ENCODE measurements around the gene ETV5. TPM values are rescaled to one million over a fixed set of nuclear protein-coding genes. Genes with fewer than 3 reads are reported as not detected.

ETV5 gene
- total RNA-seq, 1 donor from 2014 or later: 9.9 TPM

GRCh38 chr3:186123012-186123411 lies 14.1 kb upstream of the ETV5 start:
- DNase-seq (ENCODE audit: low spot score): no peak

GRCh38 chr3:186121968-186122367 lies 13.1 kb upstream of the ETV5 start:
- no peak for DNase-seq (ENCODE audit: low spot score)

GRCh38 chr3:186121278-186121677 lies 12.4 kb upstream of the ETV5 start:
- no peak for DNase-seq (ENCODE audit: low spot score)

- no peak for DNase-seq (ENCODE audit: low spot score)
These were observed 10.6 kb upstream of the ETV5 start for GRCh38 chr3:186119499-186119898.

GRCh38 chr3:186118692-186119091 lies 9.8 kb upstream of the ETV5 start:
- no peak for DNase-seq (ENCODE audit: low spot score)

GRCh38 chr3:186117521-186118134 lies 8.7 kb upstream of the ETV5 start:
- DNase-seq (ENCODE audit: low spot score): no peak

- peak; percentile 44 for DNase-seq (ENCODE audit: low spot score)
These were observed 6.5 kb upstream of the ETV5 start for GRCh38 chr3:186115239-186115996.

GRCh38 chr3:186110975-186111974 lies 2.4 kb upstream of the ETV5 start:
- peak; percentile 15 for DNase-seq (ENCODE audit: low spot score)

GRCh38 chr3:186109897-186110803 lies 1.3 kb upstream of the ETV5 start:
- no peak for DNase-seq (ENCODE audit: low spot score)

GRCh38 chr3:186108106-186108940 lies 566 bp downstream of the ETV5 start:
- peak; percentile 48 for DNase-seq (ENCODE audit: low spot score)

GRCh38 chr3:186107215-186108105 lies 1.4 kb downstream of the ETV5 start:
- DNase-seq (ENCODE audit: low spot score): peak; percentile 68

GRCh38 chr3:186105543-186105942 lies 3.3 kb downstream of the ETV5 start:
- DNase-seq (ENCODE audit: low spot score): peak; percentile 6

- no peak for DNase-seq (ENCODE audit: low spot score)
These were observed 6.2 kb downstream of the ETV5 start for GRCh38 chr3:186102687-186103086.

GRCh38 chr3:186100398-186100797 lies 8.5 kb downstream of the ETV5 start:
- no peak for DNase-seq (ENCODE audit: low spot score)

- DNase-seq (ENCODE audit: low spot score): peak; percentile 32
These were observed 9.7 kb downstream of the ETV5 start for GRCh38 chr3:186099178-186099577.

- no peak for DNase-seq (ENCODE audit: low spot score)
These were observed 10.1 kb downstream of the ETV5 start for GRCh38 chr3:186098740-186099139.

- peak; percentile 84 for DNase-seq (ENCODE audit: low spot score)
These were observed 11.0 kb downstream of the ETV5 start for GRCh38 chr3:186097663-186098451.

- DNase-seq (ENCODE audit: low spot score): no peak
These were observed 11.6 kb downstream of the ETV5 start for GRCh38 chr3:186097317-186097662.

Data from umbilical cord (tissue), 2 donors.